Fibroblast of lung (primary cell): ENCODE results near the gene MED15. TPM values are rescaled to one million over a fixed set of nuclear protein-coding genes. Genes with fewer than 3 reads are reported as not detected.

Source experiments
- DNase-seq, 2 donors: peaks; one replicate each; pipeline versions ENCODE4 v3.0.0 to v3.0.0-alpha.2; 2010; ENCODE audit warnings: low read depth in 2 of 2
- H2AFZ ChIP-seq: 2 replicates; pipeline ENCODE4 v1.5.1; 2012; ENCODE audit warnings: low read length, control low read depth, inconsistent platforms
- H3K27ac ChIP-seq: 2 replicates; pipeline ENCODE4 v1.5.1; 2011; ENCODE audit warnings: low read length, control low read depth; ENCODE audit not compliant: insufficient read depth
- H3K27me3 ChIP-seq: 2 replicates; pipeline ENCODE4 v1.5.1; 2011; ENCODE audit warnings: mild to moderate bottlenecking, low read length; ENCODE audit not compliant: control insufficient read depth, insufficient read depth
- H3K36me3 ChIP-seq: 2 replicates; pipeline ENCODE4 v1.5.1; 2011; ENCODE audit warnings: low read length; ENCODE audit not compliant: control insufficient read depth, insufficient read depth
- H3K4me1 ChIP-seq: 2 replicates; pipeline ENCODE4 v1.5.1; 2011; ENCODE audit warnings: low read length; ENCODE audit not compliant: control insufficient read depth, insufficient read depth; ENCODE audit errors: extremely low read depth
- H3K4me2 ChIP-seq: 2 replicates; pipeline ENCODE4 v1.5.1; 2011; ENCODE audit warnings: low read length, control low read depth; ENCODE audit not compliant: insufficient read depth; ENCODE audit errors: extremely low read depth
- H3K4me3 ChIP-seq, 4 experiments: fragments of 200-600 bp in 1 of 4; sonication (generic) in 1 of 4; replicated peaks in 1 of 4; 2 replicates each; pipeline ENCODE4 v1.5.1; 2011 to 2016; ENCODE audit warnings: low read length in 4 of 4, low read depth in 3 of 4, mild to moderate bottlenecking in 3 of 4, control low read depth in 2 of 4, inconsistent platforms in 1 of 4, mixed read lengths in 1 of 4; ENCODE audit not compliant: insufficient read depth in 1 of 4; ENCODE audit errors: control extremely low read depth in 1 of 4
- H3K79me2 ChIP-seq: 2 replicates; pipeline ENCODE4 v1.5.1; 2012; ENCODE audit warnings: mild to moderate bottlenecking, low read length, inconsistent platforms; ENCODE audit not compliant: control insufficient read depth, insufficient read depth
- H3K9ac ChIP-seq: 2 replicates; pipeline ENCODE4 v1.5.1; 2011; ENCODE audit warnings: mild to moderate bottlenecking, low read length, control low read depth; ENCODE audit not compliant: insufficient read depth
- H3K9me3 ChIP-seq: 2 replicates; pipeline ENCODE4 v1.5.1; 2012; ENCODE audit warnings: low read depth, low read length; ENCODE audit not compliant: control insufficient read depth, insufficient read depth
- H4K20me1 ChIP-seq: 2 replicates; pipeline ENCODE4 v1.5.1; 2011; ENCODE audit warnings: low read length; ENCODE audit not compliant: control insufficient read depth, insufficient read depth; ENCODE audit errors: extremely low read depth
- EZH2 ChIP-seq: IDR thresholded peaks from 2 replicates; pipeline ENCODE4 v1.5.1; 2012; ENCODE audit warnings: low read length, control low read depth, mild to moderate bottlenecking; ENCODE audit errors: missing control alignments
- polyA plus RNA-seq, 2 donors: library from polyadenylated mRNA; depleted of rRNA in 1 of 2; stranded (reverse) in 1 of 2; unstranded in 1 of 2; fragments of >200 nt; gene quantifications; 2 replicates each; pipeline ENCODE4 v1.2.1, GENCODE V29; 2011 to 2012; ENCODE audit warnings: missing spikeins in 1 of 2
- total RNA-seq: library from RNA; depleted of rRNA; stranded (reverse); fragments of >200 nt; gene quantifications from 2 replicates; pipeline ENCODE4 v1.2.1, GENCODE V29; 2014
- TF ChIP-seq, protein P1 (sequence below), 2 donors: IDR thresholded peaks in 1 of 2; conservative IDR thresholded peaks in 1 of 2; 1 replicate in 1 of 2; 2 replicates in 1 of 2; pipeline ENCODE4 v1.5.1; 2011 to 2012; ENCODE audit warnings: low read length in 2 of 2, control low read depth in 1 of 2, inconsistent platforms in 1 of 2, low read depth in 1 of 2, mild to moderate bottlenecking in 1 of 2

The MED15 gene
- total and polyA plus RNA-seq, 2 donors (not counting 1 experiment from before 2014, with no cell fraction given), result 28.6 TPM

- Histone ChIP-seq H3K27ac (no peak overlapping the region), H3K4me1 (no peaks in the 10 kb centered on the region), H3K9me3 (no peaks in the 10 kb centered on the region), H3K36me3 (no peaks in the 10 kb centered on the region), H3K9ac (no peak overlapping the region), H3K4me3 (no peak overlapping the region), H3K4me2 (no peak overlapping the region), H2AFZ (no peak overlapping the region), H3K79me2 (no peaks in the 10 kb centered on the region), H3K27me3 (peaks cover 8% of the 10 kb centered on the region), H4K20me1 (no peaks in the 10 kb centered on the region)
- no peak for TF ChIP-seq EZH2
- TF ChIP-seq, protein P1, sequence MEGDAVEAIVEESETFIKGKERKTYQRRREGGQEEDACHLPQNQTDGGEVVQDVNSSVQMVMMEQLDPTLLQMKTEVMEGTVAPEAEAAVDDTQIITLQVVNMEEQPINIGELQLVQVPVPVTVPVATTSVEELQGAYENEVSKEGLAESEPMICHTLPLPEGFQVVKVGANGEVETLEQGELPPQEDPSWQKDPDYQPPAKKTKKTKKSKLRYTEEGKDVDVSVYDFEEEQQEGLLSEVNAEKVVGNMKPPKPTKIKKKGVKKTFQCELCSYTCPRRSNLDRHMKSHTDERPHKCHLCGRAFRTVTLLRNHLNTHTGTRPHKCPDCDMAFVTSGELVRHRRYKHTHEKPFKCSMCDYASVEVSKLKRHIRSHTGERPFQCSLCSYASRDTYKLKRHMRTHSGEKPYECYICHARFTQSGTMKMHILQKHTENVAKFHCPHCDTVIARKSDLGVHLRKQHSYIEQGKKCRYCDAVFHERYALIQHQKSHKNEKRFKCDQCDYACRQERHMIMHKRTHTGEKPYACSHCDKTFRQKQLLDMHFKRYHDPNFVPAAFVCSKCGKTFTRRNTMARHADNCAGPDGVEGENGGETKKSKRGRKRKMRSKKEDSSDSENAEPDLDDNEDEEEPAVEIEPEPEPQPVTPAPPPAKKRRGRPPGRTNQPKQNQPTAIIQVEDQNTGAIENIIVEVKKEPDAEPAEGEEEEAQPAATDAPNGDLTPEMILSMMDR (conservative IDR thresholded peaks at IDR 0.05 in 1 of 2, IDR thresholded peaks at IDR 0.05 in 1 of 2; ENCODE audit: low read depth in 1 of 2, low read length in 2 of 2), result no peak
- DNase-seq, result no peak
Measured at GRCh38 chr22:20605328-20605727, 97.9 kb downstream of the MED15 start.

- Histone ChIP-seq H3K27ac (no peak overlapping the region), H3K79me2 (no peaks in the 10 kb centered on the region), H3K4me1 (no peaks in the 10 kb centered on the region), H4K20me1 (no peaks in the 10 kb centered on the region), H3K27me3 (peaks cover 8% of the 10 kb centered on the region), H3K9me3 (no peaks in the 10 kb centered on the region), H3K36me3 (no peaks in the 10 kb centered on the region), H3K4me2 (no peak overlapping the region), H2AFZ (no peak overlapping the region), H3K9ac (no peak overlapping the region), H3K4me3 (no peak overlapping the region)
- DNase-seq, result peak; percentile 44 to 57
- no peak for TF ChIP-seq EZH2
- TF ChIP-seq, protein P1 (conservative IDR thresholded peaks at IDR 0.05 in 1 of 2, IDR thresholded peaks at IDR 0.05 in 1 of 2; ENCODE audit: low read depth in 1 of 2, low read length in 2 of 2), result peak; percentile 56 to 74
Measured at GRCh38 chr22:20606041-20606783, 98.8 kb downstream of the MED15 start.

DNA sequence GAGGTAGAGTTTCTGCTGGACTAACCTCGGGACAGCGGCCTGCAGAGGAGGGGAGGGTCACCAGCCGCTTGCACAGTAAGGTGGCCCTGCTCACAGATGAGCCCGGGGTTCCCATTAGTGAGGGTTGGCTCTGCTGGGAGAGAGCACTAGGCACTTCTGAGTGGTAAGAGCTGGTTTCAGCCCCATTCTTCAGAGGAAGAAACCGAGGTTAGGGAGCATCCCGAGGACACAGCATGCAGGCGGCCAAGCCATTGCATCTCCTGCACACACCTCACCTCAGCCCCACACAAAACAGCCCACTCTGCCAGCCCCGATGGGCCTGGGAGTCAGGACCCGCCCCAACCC, 99.3 kb downstream of the MED15 start:
- Histone ChIP-seq H3K36me3 (no peaks in the 10 kb centered on the region), H3K4me2 (no peak overlapping the region), H3K9ac (no peak overlapping the region), H3K9me3 (no peaks in the 10 kb centered on the region), H3K4me1 (no peaks in the 10 kb centered on the region), H2AFZ (no peak overlapping the region), H4K20me1 (no peaks in the 10 kb centered on the region), H3K4me3 (no peak overlapping the region), H3K27ac (no peak overlapping the region), H3K27me3 (peaks cover 8% of the 10 kb centered on the region), H3K79me2 (no peaks in the 10 kb centered on the region)
- TF ChIP-seq EZH2, result no peak
- TF ChIP-seq, protein P1 (conservative IDR thresholded peaks at IDR 0.05 in 1 of 2, IDR thresholded peaks at IDR 0.05 in 1 of 2; ENCODE audit: low read depth in 1 of 2, low read length in 2 of 2), result no peak
- DNase-seq, result no peak
